K562 (cell line): ENCODE measurements around the gene SLC25A18. TPM values are rescaled to one million over a fixed set of nuclear protein-coding genes. Genes with fewer than 3 reads are reported as not detected.

Experiments used
- AFF1 ChIP-seq, 2 experiments: fragments of 450-650 bp; IDR thresholded peaks; 2 replicates each; pipeline ENCODE4 v1.6.1; 2018; ENCODE audit warnings: mild to moderate bottlenecking in 2 of 2, low read depth in 1 of 2; ENCODE audit not compliant: partially characterized antibody in 2 of 2
- CEBPZ ChIP-seq: fragments of 150-350 bp; IDR thresholded peaks from 2 replicates; pipeline ENCODE4 v1.6.1; 2014; ENCODE audit warnings: low read depth, mild to moderate bottlenecking, low read length, borderline replicate concordance
- HBP1 ChIP-seq: fragments of 450-650 bp; formaldehyde crosslinking; IDR thresholded peaks from 2 replicates; pipeline ENCODE4 v1.4.0; 2022; ENCODE audit warnings: missing genetic modification characterization
- HNRNPL ChIP-seq: fragments of 200-400 bp; formaldehyde crosslinking; IDR thresholded peaks from 2 replicates; pipeline ENCODE4 v1.6.1; 2017; ENCODE audit warnings: low read depth, mild to moderate bottlenecking, low read length
- HNRNPUL1 ChIP-seq: fragments of 200-400 bp; formaldehyde crosslinking; IDR thresholded peaks from 2 replicates; pipeline ENCODE4 v1.6.1; 2017; ENCODE audit warnings: low read length
- KLF10 ChIP-seq: fragments of 250-450 bp; sonication (Bioruptor Pico); IDR thresholded peaks from 2 replicates; pipeline ENCODE4 v1.6.1; 2021; ENCODE audit warnings: matching md5 sums
- KLF6 ChIP-seq: fragments of 250-450 bp; sonication (Bioruptor Pico); IDR thresholded peaks from 2 replicates; pipeline ENCODE4 v1.4.0; 2020; ENCODE audit warnings: mild to moderate bottlenecking, moderate library complexity, borderline replicate concordance
- PBX2 ChIP-seq, 2 experiments: IDR thresholded peaks in 1 of 2; conservative IDR thresholded peaks in 1 of 2; 2 replicates each; pipeline ENCODE4 v1.6.1; 2016; ENCODE audit warnings: low read depth in 2 of 2, mild to moderate bottlenecking in 1 of 2, missing compliant biosample characterization in 1 of 2, missing genetic modification characterization in 1 of 2, moderate library complexity in 1 of 2
- PPARD ChIP-seq: fragments of 250-450 bp; sonication (Bioruptor Pico); IDR thresholded peaks from 2 replicates; pipeline ENCODE4 v1.8.0; 2022; ENCODE audit warnings: inconsistent platforms, mild to moderate bottlenecking, moderate library complexity
- PRPF4 ChIP-seq: fragments of 200-400 bp; formaldehyde crosslinking; IDR thresholded peaks from one replicate; pipeline ENCODE4 v1.6.1; 2017; ENCODE audit warnings: low read length, low read depth, mild to moderate bottlenecking; ENCODE audit not compliant: insufficient read depth, poor library complexity, severe bottlenecking
- PTBP1 ChIP-seq: fragments of 200-400 bp; formaldehyde crosslinking; IDR thresholded peaks from 2 replicates; pipeline ENCODE4 v1.6.1; 2017; ENCODE audit warnings: low read depth, low read length
- RFX5 ChIP-seq: IDR thresholded peaks from 2 replicates; pipeline ENCODE4 v1.6.1; 2011; ENCODE audit warnings: low read depth, mild to moderate bottlenecking, improper control_type of control experiment, low read length
- ZNF764 ChIP-seq: fragments of 250-450 bp; sonication (Bioruptor Pico); IDR thresholded peaks from 2 replicates; pipeline ENCODE4 v1.4.0; 2020; ENCODE audit warnings: low read depth, mild to moderate bottlenecking, moderate library complexity
- ZNF830 ChIP-seq: fragments of 250-450 bp; sonication (Bioruptor Pico); IDR thresholded peaks from 2 replicates; pipeline ENCODE4 v1.5.0; 2021; ENCODE audit warnings: mild to moderate bottlenecking
- polyA plus RNA-seq, 8 experiments: library from polyadenylated mRNA; depleted of rRNA in 4 of 8; stranded (reverse) in 5 of 8; unstranded in 3 of 8; fragments of >200 nt; fragmentation: Nextera tagmentation in 2 of 8; fragmentation: Illumina TruSeq in 1 of 8; extraction: Ambion mirVana in 2 of 8; extraction: Trizol in 1 of 8; gene quantifications; 2 replicates each; pipeline versions ENCODE4 v1.2.1 to v1.2.3, GENCODE V29; 2011 to 2014; ENCODE audit warnings: inconsistent platforms in 1 of 8, missing spikeins in 1 of 8
- total RNA-seq, 7 experiments: library from RNA; depleted of rRNA in 6 of 7; stranded (reverse); fragments of >200 nt in 6 of 7; fragmentation: Illumina TruSeq in 2 of 7; extraction: Trizol in 2 of 7; gene quantifications; 2 replicates each; pipeline versions ENCODE4 v1.2.1 to v1.2.3, GENCODE V29; 2011 to 2021; ENCODE audit warnings: low replicate concordance in 1 of 7

SLC25A18 gene
- total and polyA plus RNA-seq, 9 of the 15 experiments (the other 6 are each of a cell fraction or from before 2014, with no cell fraction given) = 0.04 TPM; not detected in 8

GRCh38 chr22:17633217-17633997, 70.1 kb downstream of the SLC25A18 start (continued):
- TF ChIP-seq AFF1 (IDR thresholded peaks at IDR 0.05; ENCODE audit: low read depth in 1 of 2, partially characterized antibody in 2 of 2) = peak; percentile 47 to 89
- no peak for TF ChIP-seq ZNF830 (CRISPR knock-in tag)
- no peak for TF ChIP-seq HBP1 (CRISPR knock-in tag)
- TF ChIP-seq RFX5 = no peak
- no peak for TF ChIP-seq KLF10 (CRISPR knock-in tag)
- TF ChIP-seq PRPF4 = no peak
- TF ChIP-seq HNRNPL = no peak
- TF ChIP-seq PBX2 (CRISPR knock-in tag; IDR thresholded peaks at IDR 0.05; ENCODE audit: low read depth) = no peak
- TF ChIP-seq PBX2 (tag; conservative IDR thresholded peaks at IDR 0.05; ENCODE audit: low read depth) = peak; percentile 55; the same call in 1 of the 2 replicates
- TF ChIP-seq CEBPZ = no peak
- TF ChIP-seq HNRNPUL1 = no peak
- TF ChIP-seq ZNF764 (CRISPR knock-in tag) = no peak
- TF ChIP-seq PPARD (CRISPR knock-in tag) = no peak
- TF ChIP-seq PTBP1 = no peak
- TF ChIP-seq KLF6 = no peak
